ENCODE results near the gene KRTAP20-1.

Gene KRTAP20-1

DNA sequence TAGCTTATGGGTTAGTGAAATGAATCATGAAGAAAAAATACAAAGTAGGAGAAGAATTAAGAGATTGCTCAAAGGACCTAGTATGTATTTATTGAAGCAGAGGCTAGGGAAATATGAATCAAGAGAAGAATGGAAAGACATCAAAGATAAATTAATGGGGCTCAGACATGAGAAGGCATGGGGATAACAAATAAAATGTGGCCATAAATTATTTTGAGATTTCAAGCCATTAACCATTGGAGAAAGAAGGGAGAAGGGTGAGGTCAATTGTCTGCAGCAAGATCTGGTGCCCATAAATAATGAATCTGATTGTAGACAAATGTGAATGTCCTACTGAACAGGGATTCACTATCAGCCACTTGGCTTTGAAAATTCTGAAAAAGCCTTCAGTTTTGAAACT lies 36.7 kb downstream of the KRTAP20-1 start:
- DNase-seq, result no peak
